GM23338 (cell line): ENCODE results near the gene UNC79. TPM values are rescaled to one million over a fixed set of nuclear protein-coding genes. Genes with fewer than 3 reads are reported as not detected.

Experiments used
- ATAC-seq: fragments of 200-7000 bp; cut with Tn5 transposase; 3 replicates; pipeline ENCODE4 v1.9.1; 2020
- DNase-seq: peaks from one replicate; pipeline ENCODE4 v3.0.0-alpha.2; 2015; ENCODE audit warnings: low spot score
- H2AFZ ChIP-seq: fragments of 200-600 bp; sonication (generic); 2 replicates; pipeline ENCODE4 v1.8.0; 2016; ENCODE audit warnings: antibody characterized with exemption, mild to moderate bottlenecking, moderate library complexity
- H3F3A ChIP-seq: fragments of 200-600 bp; sonication (generic); replicated peaks from 2 replicates; pipeline ENCODE4 v1.8.0; 2017; ENCODE audit warnings: antibody characterized with exemption, mixed run types, low read depth
- H3K27ac ChIP-seq: fragments of 200-600 bp; sonication (generic); 2 replicates; pipeline ENCODE4 v1.6.1; 2016; ENCODE audit warnings: low read depth
- H3K27me3 ChIP-seq: fragments of 200-600 bp; sonication (generic); 2 replicates; pipeline ENCODE4 v1.8.0; 2016; ENCODE audit warnings: mild to moderate bottlenecking, mixed run types, moderate library complexity; ENCODE audit not compliant: insufficient read depth
- H3K36me3 ChIP-seq: fragments of 200-600 bp; sonication (generic); 2 replicates; pipeline ENCODE4 v1.8.0; 2016; ENCODE audit warnings: mild to moderate bottlenecking; ENCODE audit not compliant: insufficient read depth
- H3K4me1 ChIP-seq: fragments of 200-600 bp; sonication (generic); 2 replicates; pipeline ENCODE4 v1.8.0; 2016; ENCODE audit warnings: mild to moderate bottlenecking, moderate library complexity; ENCODE audit not compliant: insufficient read depth
- H3K4me2 ChIP-seq: fragments of 200-600 bp; sonication (generic); 2 replicates; pipeline ENCODE4 v1.7.1; 2017; ENCODE audit warnings: mixed run types
- H3K4me3 ChIP-seq: fragments of 200-600 bp; sonication (generic); 2 replicates; pipeline ENCODE4 v1.6.1; 2016; ENCODE audit warnings: mixed run types
- H3K79me2 ChIP-seq: fragments of 200-600 bp; sonication (generic); replicated peaks from 2 replicates; pipeline ENCODE4 v1.8.0; 2017; ENCODE audit warnings: mild to moderate bottlenecking; ENCODE audit not compliant: insufficient read depth
- H3K9me2 ChIP-seq: fragments of 200-600 bp; sonication (generic); 2 replicates; pipeline ENCODE4 v1.8.0; 2017; ENCODE audit not compliant: insufficient read depth
- H4K20me1 ChIP-seq: fragments of 200-600 bp; sonication (generic); replicated peaks from 2 replicates; pipeline ENCODE4 v1.8.0; 2017; ENCODE audit warnings: mild to moderate bottlenecking; ENCODE audit not compliant: insufficient read depth
- H3K27ac Mint-ChIP-seq: 2 replicates; pipeline ENCODE4 v1.8.0; 2020; ENCODE audit warnings: inconsistent platforms, mild to moderate bottlenecking, moderate library complexity, mixed read lengths
- H3K27me3 Mint-ChIP-seq: 3 replicates; pipeline ENCODE4 v1.8.0; 2022; ENCODE audit warnings: low read depth, mild to moderate bottlenecking, moderate library complexity, mixed read lengths, inconsistent platforms; ENCODE audit not compliant: insufficient read depth, poor library complexity
- H3K36me3 Mint-ChIP-seq: 3 replicates; pipeline ENCODE4 v1.8.0; 2021; ENCODE audit warnings: low read depth, mild to moderate bottlenecking, inconsistent platforms, moderate library complexity, mixed read lengths
- H3K4me1 Mint-ChIP-seq: 3 replicates; pipeline ENCODE4 v1.8.0; 2020; ENCODE audit warnings: mild to moderate bottlenecking, inconsistent platforms, mixed read lengths
- H3K4me3 Mint-ChIP-seq: 3 replicates; pipeline ENCODE4 v1.8.0; 2021; ENCODE audit warnings: moderate library complexity, mild to moderate bottlenecking, inconsistent platforms, mixed read lengths
- H3K9me3 Mint-ChIP-seq: 3 replicates; pipeline ENCODE4 v1.8.0; 2020; ENCODE audit warnings: moderate library complexity, mild to moderate bottlenecking, inconsistent platforms, mixed read lengths
- CREB1 ChIP-seq: fragments of 250-450 bp; sonication (Bioruptor Pico); IDR thresholded peaks from 2 replicates; pipeline ENCODE4 v1.5.0; 2020; ENCODE audit warnings: low read depth, mild to moderate bottlenecking, moderate library complexity
- CTCF ChIP-seq, 2 experiments: fragments of 200-600 bp in 1 of 2; sonication (generic) in 1 of 2; conservative IDR thresholded peaks; 2 replicates each; pipeline versions ENCODE4 v1.5.1 to v1.6.1; 2016 to 2017; ENCODE audit warnings: antibody characterized with exemption in 2 of 2, low read depth in 2 of 2, mild to moderate bottlenecking in 2 of 2, moderate library complexity in 1 of 2
- ETS1 ChIP-seq: IDR thresholded peaks from 2 replicates; pipeline ENCODE4 v1.6.1; 2016; ENCODE audit warnings: antibody characterized with exemption
- EZH2 ChIP-seq: fragments of 200-600 bp; sonication (generic); IDR thresholded peaks from one replicate; pipeline ENCODE4 v1.8.0; 2017; ENCODE audit warnings: antibody characterized with exemption, mild to moderate bottlenecking, low read depth; ENCODE audit not compliant: unreplicated experiment
- EZH2phosphoT487 ChIP-seq: fragments of 200-600 bp; sonication (generic); IDR thresholded peaks from one replicate; pipeline ENCODE4 v1.8.1; 2018; ENCODE audit warnings: antibody characterized with exemption; ENCODE audit not compliant: unreplicated experiment
- REST ChIP-seq: IDR thresholded peaks from one replicate; pipeline ENCODE4 v1.6.1; 2018; ENCODE audit warnings: antibody characterized with exemption; ENCODE audit not compliant: unreplicated experiment
- STAT1 ChIP-seq: IDR thresholded peaks from one replicate; pipeline ENCODE4 v1.6.1; 2016; ENCODE audit warnings: antibody characterized with exemption; ENCODE audit not compliant: unreplicated experiment
- ZNF114 ChIP-seq: fragments of 250-450 bp; sonication (Bioruptor Pico); IDR thresholded peaks from 2 replicates; pipeline ENCODE4 v1.5.0; 2020; ENCODE audit warnings: mild to moderate bottlenecking, moderate library complexity
- polyA plus RNA-seq: library from polyadenylated mRNA; unstranded; fragments of >200 nt; fragmentation: Nextera tagmentation; extraction: Ambion mirVana; gene quantifications from 2 replicates; pipeline ENCODE4 v1.2.1, GENCODE V29; 2016
- total RNA-seq: library from RNA; depleted of rRNA; stranded (reverse); fragments of >200 nt; shearing (Covaris generic); gene quantifications from 2 replicates; pipeline ENCODE4 v1.2.3, GENCODE V29; 2014
- TF ChIP-seq, protein P1 (sequence below): fragments of 250-450 bp; sonication (Bioruptor Pico); IDR thresholded peaks from 2 replicates; pipeline ENCODE4 v1.5.0; 2020; ENCODE audit warnings: mild to moderate bottlenecking, moderate library complexity

The UNC79 gene
- total and polyA plus RNA-seq, 2 experiments from 2014 or later: 1.8 to 3.6 TPM

DNA sequence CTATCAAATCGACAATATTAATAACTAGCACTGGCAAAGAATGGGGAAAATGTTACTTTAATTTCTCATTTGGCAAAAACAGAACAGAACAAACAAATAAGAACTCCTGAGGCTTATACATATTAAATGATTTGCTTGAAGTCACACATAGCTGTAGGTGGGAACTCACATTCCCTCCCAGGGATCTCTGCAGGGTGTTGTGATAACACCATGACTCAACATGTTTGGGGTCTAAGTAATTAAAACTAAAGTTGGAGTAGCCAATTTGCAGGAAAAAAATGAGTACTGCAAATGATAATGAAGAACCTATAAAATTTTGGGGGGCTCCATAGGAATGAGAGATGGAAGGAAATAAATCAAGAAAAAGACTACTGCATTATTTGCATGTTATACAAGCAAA is 27.5 kb downstream of the UNC79 start:
- H3K4me1 Mint-ChIP-seq: peaks cover 16% of the 10 kb centered on the region
- H3K9me2 ChIP-seq: peaks cover 9% of the 10 kb centered on the region; the same call in 1 of the 2 replicates
- H4K20me1 ChIP-seq: no peaks in the 10 kb centered on the region
- no peak overlapping the region for H2AFZ ChIP-seq
- no peak for TF ChIP-seq REST
- no peak for TF ChIP-seq CTCF (conservative IDR thresholded peaks at IDR 0.05; ENCODE audit: low read depth in 2 of 2)
- no peak overlapping the region for H3K4me3 ChIP-seq
- peak overlapping the region; percentile 40; the same call in 1 of the 2 replicates for H3K27ac Mint-ChIP-seq
- H3K36me3 ChIP-seq: no peaks in the 10 kb centered on the region
- no peaks in the 10 kb centered on the region; the same call in 1 of the 2 replicates for H3K4me1 ChIP-seq
- H3K79me2 ChIP-seq: no peaks in the 10 kb centered on the region
- H3K4me2 ChIP-seq: 0 out of 2 replicates have a peak overlapping the region, but pooled peaks have one; percentile 13
- no peaks in the 10 kb centered on the region for H3K27me3 Mint-ChIP-seq
- H3K27me3 ChIP-seq: no peaks in the 10 kb centered on the region
- H3K4me3 Mint-ChIP-seq: no peak overlapping the region
- DNase-seq (no peak), ATAC-seq (peak; percentile 34; the same call in 2 of the 3 replicates)
- H3K27ac ChIP-seq: no peak overlapping the region
- H3K9me3 Mint-ChIP-seq: no peaks in the 10 kb centered on the region
- no peaks in the 10 kb centered on the region for H3F3A ChIP-seq
- no peaks in the 10 kb centered on the region for H3K36me3 Mint-ChIP-seq

GRCh38 chr14:93462479-93462878 is 31.7 kb downstream of the UNC79 start:
- Mint-ChIP-seq H3K9me3 (no peaks in the 10 kb centered on the region), H3K4me1 (peaks cover 11% of the 10 kb centered on the region), H3K27ac (no peak overlapping the region), H3K36me3 (no peaks in the 10 kb centered on the region), H3K4me3 (no peak overlapping the region), H3K27me3 (no peaks in the 10 kb centered on the region)
- H3K79me2 ChIP-seq: no peaks in the 10 kb centered on the region
- no peaks in the 10 kb centered on the region for H4K20me1 ChIP-seq
- no peak overlapping the region for H3K4me2 ChIP-seq
- H3F3A ChIP-seq: no peaks in the 10 kb centered on the region
- TF ChIP-seq EZH2 (no peak), EZH2phosphoT487 (no peak), CREB1 (CRISPR knock-in tag) (no peak), ETS1 (no peak), ZNF114 (CRISPR knock-in tag) (no peak), STAT1 (no peak)
- TF ChIP-seq, protein P1, sequence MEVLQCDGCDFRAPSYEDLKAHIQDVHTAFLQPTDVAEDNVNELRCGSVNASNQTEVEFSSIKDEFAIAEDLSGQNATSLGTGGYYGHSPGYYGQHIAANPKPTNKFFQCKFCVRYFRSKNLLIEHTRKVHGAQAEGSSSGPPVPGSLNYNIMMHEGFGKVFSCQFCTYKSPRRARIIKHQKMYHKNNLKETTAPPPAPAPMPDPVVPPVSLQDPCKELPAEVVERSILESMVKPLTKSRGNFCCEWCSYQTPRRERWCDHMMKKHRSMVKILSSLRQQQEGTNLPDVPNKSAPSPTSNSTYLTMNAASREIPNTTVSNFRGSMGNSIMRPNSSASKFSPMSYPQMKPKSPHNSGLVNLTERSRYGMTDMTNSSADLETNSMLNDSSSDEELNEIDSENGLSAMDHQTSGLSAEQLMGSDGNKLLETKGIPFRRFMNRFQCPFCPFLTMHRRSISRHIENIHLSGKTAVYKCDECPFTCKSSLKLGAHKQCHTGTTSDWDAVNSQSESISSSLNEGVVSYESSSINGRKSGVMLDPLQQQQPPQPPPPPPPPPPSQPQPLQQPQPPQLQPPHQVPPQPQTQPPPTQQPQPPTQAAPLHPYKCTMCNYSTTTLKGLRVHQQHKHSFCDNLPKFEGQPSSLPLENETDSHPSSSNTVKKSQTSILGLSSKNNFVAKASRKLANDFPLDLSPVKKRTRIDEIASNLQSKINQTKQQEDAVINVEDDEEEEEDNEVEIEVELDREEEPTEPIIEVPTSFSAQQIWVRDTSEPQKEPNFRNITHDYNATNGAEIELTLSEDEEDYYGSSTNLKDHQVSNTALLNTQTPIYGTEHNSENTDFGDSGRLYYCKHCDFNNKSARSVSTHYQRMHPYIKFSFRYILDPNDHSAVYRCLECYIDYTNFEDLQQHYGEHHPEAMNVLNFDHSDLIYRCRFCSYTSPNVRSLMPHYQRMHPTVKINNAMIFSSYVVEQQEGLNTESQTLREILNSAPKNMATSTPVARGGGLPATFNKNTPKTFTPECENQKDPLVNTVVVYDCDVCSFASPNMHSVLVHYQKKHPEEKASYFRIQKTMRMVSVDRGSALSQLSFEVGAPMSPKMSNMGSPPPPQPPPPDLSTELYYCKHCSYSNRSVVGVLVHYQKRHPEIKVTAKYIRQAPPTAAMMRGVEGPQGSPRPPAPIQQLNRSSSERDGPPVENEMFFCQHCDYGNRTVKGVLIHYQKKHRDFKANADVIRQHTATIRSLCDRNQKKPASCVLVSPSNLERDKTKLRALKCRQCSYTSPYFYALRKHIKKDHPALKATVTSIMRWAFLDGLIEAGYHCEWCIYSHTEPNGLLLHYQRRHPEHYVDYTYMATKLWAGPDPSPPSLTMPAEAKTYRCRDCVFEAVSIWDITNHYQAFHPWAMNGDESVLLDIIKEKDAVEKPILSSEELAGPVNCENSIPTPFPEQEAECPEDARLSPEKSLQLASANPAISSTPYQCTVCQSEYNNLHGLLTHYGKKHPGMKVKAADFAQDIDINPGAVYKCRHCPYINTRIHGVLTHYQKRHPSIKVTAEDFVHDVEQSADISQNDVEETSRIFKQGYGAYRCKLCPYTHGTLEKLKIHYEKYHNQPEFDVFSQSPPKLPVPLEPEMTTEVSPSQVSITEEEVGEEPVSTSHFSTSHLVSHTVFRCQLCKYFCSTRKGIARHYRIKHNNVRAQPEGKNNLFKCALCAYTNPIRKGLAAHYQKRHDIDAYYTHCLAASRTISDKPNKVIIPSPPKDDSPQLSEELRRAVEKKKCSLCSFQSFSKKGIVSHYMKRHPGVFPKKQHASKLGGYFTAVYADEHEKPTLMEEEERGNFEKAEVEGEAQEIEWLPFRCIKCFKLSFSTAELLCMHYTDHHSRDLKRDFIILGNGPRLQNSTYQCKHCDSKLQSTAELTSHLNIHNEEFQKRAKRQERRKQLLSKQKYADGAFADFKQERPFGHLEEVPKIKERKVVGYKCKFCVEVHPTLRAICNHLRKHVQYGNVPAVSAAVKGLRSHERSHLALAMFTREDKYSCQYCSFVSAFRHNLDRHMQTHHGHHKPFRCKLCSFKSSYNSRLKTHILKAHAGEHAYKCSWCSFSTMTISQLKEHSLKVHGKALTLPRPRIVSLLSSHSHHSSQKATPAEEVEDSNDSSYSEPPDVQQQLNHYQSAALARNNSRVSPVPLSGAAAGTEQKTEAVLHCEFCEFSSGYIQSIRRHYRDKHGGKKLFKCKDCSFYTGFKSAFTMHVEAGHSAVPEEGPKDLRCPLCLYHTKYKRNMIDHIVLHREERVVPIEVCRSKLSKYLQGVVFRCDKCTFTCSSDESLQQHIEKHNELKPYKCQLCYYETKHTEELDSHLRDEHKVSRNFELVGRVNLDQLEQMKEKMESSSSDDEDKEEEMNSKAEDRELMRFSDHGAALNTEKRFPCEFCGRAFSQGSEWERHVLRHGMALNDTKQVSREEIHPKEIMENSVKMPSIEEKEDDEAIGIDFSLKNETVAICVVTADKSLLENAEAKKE (CRISPR knock-in tag): no peak
- H3K36me3 ChIP-seq: no peaks in the 10 kb centered on the region
- H3K27ac ChIP-seq: peak overlapping the region; percentile 39; the same call in 1 of the 2 replicates
- 0 out of 2 replicates have a peak, but pooled peaks cover 5% of the 10 kb centered on the region for H3K9me2 ChIP-seq
- no peaks in the 10 kb centered on the region for H3K27me3 ChIP-seq
- H3K4me1 ChIP-seq: no peaks in the 10 kb centered on the region; the same call in 1 of the 2 replicates
- H3K4me3 ChIP-seq: no peak overlapping the region
- no peak for DNase-seq
- no peak for ATAC-seq
- no peak overlapping the region for H2AFZ ChIP-seq
